HEK293T (cell line): ENCODE results near the gene SLC7A14.
"Not testable (repeated sequence)": the region's sequence is repeated elsewhere in the genome, so short reads cannot be mapped to it uniquely, and the experiment has no call there.

Experiments
- ARNT ChIP-seq: fragments of 450-650 bp; IDR thresholded peaks from 2 replicates; pipeline ENCODE4 v1.6.1; 2017; ENCODE audit warnings: mild to moderate bottlenecking
- BHLHE40 ChIP-seq: fragments of 450-650 bp; IDR thresholded peaks from 2 replicates; pipeline ENCODE4 v1.6.1; 2016; ENCODE audit warnings: mild to moderate bottlenecking, moderate library complexity, borderline replicate concordance
- CTBP1 ChIP-seq: fragments of 450-650 bp; IDR thresholded peaks from 2 replicates; pipeline ENCODE4 v1.6.1; 2016; ENCODE audit warnings: borderline replicate concordance
- ELF4 ChIP-seq: fragments of 450-650 bp; IDR thresholded peaks from 2 replicates; pipeline ENCODE4 v1.6.1; 2017; ENCODE audit warnings: antibody characterized with exemption
- FOXA1 ChIP-seq: fragments of 450-650 bp; IDR thresholded peaks from 2 replicates; pipeline ENCODE4 v1.6.1; 2016; ENCODE audit warnings: mild to moderate bottlenecking
- FOXK2 ChIP-seq: fragments of 450-650 bp; IDR thresholded peaks from 2 replicates; pipeline ENCODE4 v1.6.1; 2016; ENCODE audit warnings: mild to moderate bottlenecking
- FOXM1 ChIP-seq: fragments of 450-650 bp; IDR thresholded peaks from 2 replicates; pipeline ENCODE4 v1.6.1; 2017; ENCODE audit warnings: mild to moderate bottlenecking, borderline replicate concordance
- HDGF ChIP-seq: fragments of 450-650 bp; IDR thresholded peaks from 2 replicates; pipeline ENCODE4 v1.6.1; 2017; ENCODE audit warnings: antibody characterized with exemption, borderline replicate concordance
- LEF1 ChIP-seq: fragments of 450-650 bp; IDR thresholded peaks from 2 replicates; pipeline ENCODE4 v1.6.1; 2017; ENCODE audit warnings: mild to moderate bottlenecking, borderline replicate concordance
- NFRKB ChIP-seq: fragments of 450-650 bp; IDR thresholded peaks from 2 replicates; pipeline ENCODE4 v1.6.1; 2016; ENCODE audit warnings: mild to moderate bottlenecking, moderate library complexity
- SP1 ChIP-seq: fragments of 450-650 bp; IDR thresholded peaks from 2 replicates; pipeline ENCODE4 v1.6.1; 2017
- SUZ12 ChIP-seq: fragments of 450-650 bp; IDR thresholded peaks from 2 replicates; pipeline ENCODE4 v1.6.1; 2016; ENCODE audit warnings: mild to moderate bottlenecking
- TF ChIP-seq, protein P1 (sequence below): fragments of 450-650 bp; IDR thresholded peaks from 2 replicates; pipeline ENCODE4 v1.6.1; 2016

DNA sequence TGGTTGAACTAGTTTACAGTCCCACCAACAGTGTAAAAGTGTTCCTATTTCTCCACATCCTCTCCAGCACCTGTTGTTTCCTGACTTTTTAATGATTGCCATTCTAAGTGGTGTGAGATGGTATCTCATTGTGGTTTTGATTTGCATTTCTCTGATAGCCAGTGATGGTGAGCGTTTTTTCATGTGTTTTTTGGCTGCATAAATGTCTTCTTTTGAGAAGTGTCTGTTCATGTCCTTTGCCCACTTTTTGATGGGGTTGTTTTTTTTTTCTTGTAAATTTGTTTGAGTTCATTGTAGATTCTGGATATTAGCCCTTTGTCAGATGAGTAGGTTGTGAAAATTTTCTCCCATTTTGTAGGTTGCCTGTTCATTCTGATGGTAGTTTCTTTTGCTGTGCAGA, 18.3 kb downstream of the SLC7A14 start:
- TF ChIP-seq, protein P1, sequence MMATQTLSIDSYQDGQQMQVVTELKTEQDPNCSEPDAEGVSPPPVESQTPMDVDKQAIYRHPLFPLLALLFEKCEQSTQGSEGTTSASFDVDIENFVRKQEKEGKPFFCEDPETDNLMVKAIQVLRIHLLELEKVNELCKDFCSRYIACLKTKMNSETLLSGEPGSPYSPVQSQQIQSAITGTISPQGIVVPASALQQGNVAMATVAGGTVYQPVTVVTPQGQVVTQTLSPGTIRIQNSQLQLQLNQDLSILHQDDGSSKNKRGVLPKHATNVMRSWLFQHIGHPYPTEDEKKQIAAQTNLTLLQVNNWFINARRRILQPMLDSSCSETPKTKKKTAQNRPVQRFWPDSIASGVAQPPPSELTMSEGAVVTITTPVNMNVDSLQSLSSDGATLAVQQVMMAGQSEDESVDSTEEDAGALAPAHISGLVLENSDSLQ: not testable (repeated sequence)
- not testable (repeated sequence) for TF ChIP-seq SP1, BHLHE40, LEF1, CTBP1, SUZ12, FOXK2, ELF4, FOXM1, HDGF, FOXA1, NFRKB, ARNT
